Endodermal cell (in vitro differentiated cells): ENCODE data around the gene NDUFB6. TPM values are rescaled to one million over a fixed set of nuclear protein-coding genes. Genes with fewer than 3 reads are reported as not detected.

Experiments used
- DNase-seq: peaks from one replicate; pipeline ENCODE4 v3.0.0-alpha.2; 2017
- H3K27ac ChIP-seq: 2 replicates; pipeline ENCODE4 v1.5.1; 2013; ENCODE audit warnings: mild to moderate bottlenecking, low read depth, low read length, moderate library complexity
- H3K27me3 ChIP-seq: 2 replicates; pipeline ENCODE4 v1.6.1; 2013; ENCODE audit warnings: mild to moderate bottlenecking, low read length, moderate library complexity; ENCODE audit not compliant: insufficient read depth, control insufficient read depth, poor library complexity, severe bottlenecking
- H3K36me3 ChIP-seq: 2 replicates; pipeline ENCODE4 v1.7.0; 2013; ENCODE audit warnings: mild to moderate bottlenecking, low read length, moderate library complexity; ENCODE audit not compliant: control insufficient read depth, insufficient read depth
- H3K4me1 ChIP-seq: one replicate; pipeline ENCODE4 v1.7.0; 2013; ENCODE audit warnings: low read length; ENCODE audit not compliant: control insufficient read depth, insufficient read depth
- H3K4me3 ChIP-seq: 2 replicates; pipeline ENCODE4 v1.5.1; 2013; ENCODE audit warnings: mild to moderate bottlenecking, low read length, moderate library complexity
- H3K9ac ChIP-seq: 2 replicates; pipeline ENCODE4 v1.6.1; 2013; ENCODE audit warnings: mild to moderate bottlenecking, low read length, moderate library complexity; ENCODE audit not compliant: poor library complexity, severe bottlenecking; ENCODE audit errors: extremely low read depth
- H3K9me3 ChIP-seq: 2 replicates; pipeline ENCODE4 v1.6.1; 2013; ENCODE audit warnings: mild to moderate bottlenecking, low read length, moderate library complexity; ENCODE audit not compliant: control insufficient read depth
- H3K27ac Mint-ChIP-seq: 2 replicates; pipeline ENCODE4 v1.8.0; 2020; ENCODE audit warnings: mixed read lengths
- H3K27me3 Mint-ChIP-seq: 2 replicates; pipeline ENCODE4 v1.8.0; 2021; ENCODE audit warnings: mild to moderate bottlenecking, mixed read lengths; ENCODE audit not compliant: insufficient read depth
- H3K36me3 Mint-ChIP-seq: 2 replicates; pipeline ENCODE4 v1.8.0; 2020; ENCODE audit warnings: low read depth, mixed read lengths
- H3K4me1 Mint-ChIP-seq: 2 replicates; pipeline ENCODE4 v1.8.0; 2020; ENCODE audit warnings: mixed read lengths
- H3K4me3 Mint-ChIP-seq: 2 replicates; pipeline ENCODE4 v1.8.0; 2020; ENCODE audit warnings: mild to moderate bottlenecking, moderate library complexity, mixed read lengths
- H3K9me3 Mint-ChIP-seq: 2 replicates; pipeline ENCODE4 v1.8.0; 2020; ENCODE audit warnings: mild to moderate bottlenecking, mixed read lengths
- WGBS, 2 experiments: methylation state at CpG; one replicate each; pipeline versions ENCODE4 v1.1.5 to v1.1.7; 2013; ENCODE audit warnings: missing lambda C conversion rate in 2 of 2, mixed read lengths in 1 of 2; ENCODE audit not compliant: insufficient coverage in 1 of 2, insufficient read length in 1 of 2; 5-methylcytosine and 5-hydroxymethylcytosine counted together
- total RNA-seq, 2 donors: library from RNA; stranded (reverse); fragmentation: NEBNext Ultra II Directional in 1 of 2; extraction: Animal tissue kit (Norgen Biotek cat#: 25700) in 1 of 2; gene quantifications; 2 replicates in 1 of 2; 3 replicates in 1 of 2; pipeline ENCODE4 v1.2.1, GENCODE V29; 2021
- TF ChIP-seq, protein P1 (sequence below): fragments of 200-600 bp; sonication (generic); conservative IDR thresholded peaks from 2 replicates; pipeline ENCODE4 v1.5.0; 2021; ENCODE audit warnings: antibody characterized with exemption, mild to moderate bottlenecking

The NDUFB6 gene
- total RNA-seq, 2 donors from 2014 or later = 48.8 to 54.9 TPM

GRCh38 chr9:32554591-32554990 lies 18.4 kb downstream of the NDUFB6 start:
- H3K36me3 Mint-ChIP-seq = peaks cover 14% of the 10 kb centered on the region
- no peaks in the 10 kb centered on the region for H3K9me3 ChIP-seq
- TF ChIP-seq, protein P1, sequence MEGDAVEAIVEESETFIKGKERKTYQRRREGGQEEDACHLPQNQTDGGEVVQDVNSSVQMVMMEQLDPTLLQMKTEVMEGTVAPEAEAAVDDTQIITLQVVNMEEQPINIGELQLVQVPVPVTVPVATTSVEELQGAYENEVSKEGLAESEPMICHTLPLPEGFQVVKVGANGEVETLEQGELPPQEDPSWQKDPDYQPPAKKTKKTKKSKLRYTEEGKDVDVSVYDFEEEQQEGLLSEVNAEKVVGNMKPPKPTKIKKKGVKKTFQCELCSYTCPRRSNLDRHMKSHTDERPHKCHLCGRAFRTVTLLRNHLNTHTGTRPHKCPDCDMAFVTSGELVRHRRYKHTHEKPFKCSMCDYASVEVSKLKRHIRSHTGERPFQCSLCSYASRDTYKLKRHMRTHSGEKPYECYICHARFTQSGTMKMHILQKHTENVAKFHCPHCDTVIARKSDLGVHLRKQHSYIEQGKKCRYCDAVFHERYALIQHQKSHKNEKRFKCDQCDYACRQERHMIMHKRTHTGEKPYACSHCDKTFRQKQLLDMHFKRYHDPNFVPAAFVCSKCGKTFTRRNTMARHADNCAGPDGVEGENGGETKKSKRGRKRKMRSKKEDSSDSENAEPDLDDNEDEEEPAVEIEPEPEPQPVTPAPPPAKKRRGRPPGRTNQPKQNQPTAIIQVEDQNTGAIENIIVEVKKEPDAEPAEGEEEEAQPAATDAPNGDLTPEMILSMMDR = no peak
- H3K27me3 Mint-ChIP-seq = no peaks in the 10 kb centered on the region
- no peak overlapping the region for H3K4me3 ChIP-seq
- peaks cover 7% of the 10 kb centered on the region for H3K4me1 Mint-ChIP-seq
- H3K36me3 ChIP-seq = peaks cover 11% of the 10 kb centered on the region
- H3K27me3 ChIP-seq = no peaks in the 10 kb centered on the region
- no peak overlapping the region for H3K9ac ChIP-seq
- no peak overlapping the region for H3K27ac ChIP-seq
- H3K27ac Mint-ChIP-seq = no peak overlapping the region
- no peak for DNase-seq
- H3K9me3 Mint-ChIP-seq = no peaks in the 10 kb centered on the region
- no peak overlapping the region for H3K4me3 Mint-ChIP-seq
- no peaks in the 10 kb centered on the region for H3K4me1 ChIP-seq

DNA sequence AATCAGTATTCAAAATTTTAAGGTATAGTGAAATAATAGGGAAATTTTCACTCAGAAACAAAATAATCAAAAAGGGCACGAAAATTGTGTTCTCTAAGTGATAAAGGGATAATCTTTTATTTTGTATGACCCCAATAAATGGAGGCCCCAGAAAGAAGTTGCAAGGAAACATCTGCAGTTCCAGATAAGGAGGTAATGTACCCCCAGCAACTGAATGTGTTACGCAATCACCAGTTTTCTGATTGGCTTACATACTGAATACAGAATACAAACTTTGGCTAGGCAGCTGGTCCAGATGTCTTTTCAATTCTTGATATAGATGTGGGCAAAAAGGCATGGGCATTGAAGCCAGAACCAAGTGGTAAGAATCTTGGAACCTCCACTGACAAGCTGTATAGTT lies 18.9 kb downstream of the NDUFB6 start:
- Histone ChIP-seq H3K27me3 (no peaks in the 10 kb centered on the region), H3K9me3 (no peaks in the 10 kb centered on the region), H3K36me3 (peaks cover 16% of the 10 kb centered on the region), H3K4me3 (no peak overlapping the region), H3K27ac (no peak overlapping the region), H3K4me1 (no peaks in the 10 kb centered on the region), H3K9ac (no peak overlapping the region)
- no peak overlapping the region for H3K4me3 Mint-ChIP-seq
- peaks cover 7% of the 10 kb centered on the region for H3K4me1 Mint-ChIP-seq
- H3K27me3 Mint-ChIP-seq = no peaks in the 10 kb centered on the region
- peaks cover 15% of the 10 kb centered on the region for H3K36me3 Mint-ChIP-seq
- DNase-seq = no peak
- 86 to 92% methylated on average over 1 to 2 of the region's 2 CpGs for WGBS, 2 experiments
- no peaks in the 10 kb centered on the region for H3K9me3 Mint-ChIP-seq
- TF ChIP-seq, protein P1 = no peak
- no peak overlapping the region for H3K27ac Mint-ChIP-seq

DNA sequence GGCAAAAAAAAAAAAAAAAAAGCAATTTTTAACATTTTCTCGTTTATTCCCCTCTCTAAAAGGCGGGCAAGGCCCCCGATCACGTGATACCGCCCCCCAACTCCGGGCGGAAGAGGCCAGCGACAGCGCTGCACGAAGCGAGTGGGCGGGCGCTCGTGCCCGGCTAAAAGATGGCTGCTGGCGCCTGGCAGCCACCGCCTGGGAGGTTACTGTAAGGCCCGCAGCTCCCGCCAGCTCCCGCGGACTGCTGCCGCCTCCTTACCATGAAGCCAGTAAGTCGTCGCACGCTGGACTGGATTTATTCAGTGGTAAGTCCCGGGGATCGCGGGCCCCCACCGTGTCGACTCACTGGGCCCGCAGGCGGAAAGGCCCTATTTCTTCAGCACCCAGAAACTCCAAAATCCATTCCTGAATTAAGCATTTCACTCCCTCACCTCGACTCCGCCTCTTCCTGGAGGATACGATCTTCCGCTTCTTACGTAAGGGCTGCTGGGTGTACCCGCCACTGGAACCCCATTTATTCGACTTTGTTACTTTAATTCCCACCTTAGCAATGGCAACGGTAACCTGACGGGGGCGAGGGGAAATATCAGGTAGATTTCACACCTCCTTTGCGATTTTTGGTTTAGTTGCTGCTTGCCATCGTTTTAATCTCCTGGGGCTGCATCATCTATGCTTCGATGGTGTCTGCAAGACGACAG lies 20.6 kb downstream of the NDUFB6 start, which contains the start of the genes SMIM27 and TOPORS:
TSS of gene SMIM27 (plus strand) at position 156 of the 701 bp plus-strand sequence. CDS start at position 264, 108 bp downstream.
TSS of gene TOPORS (minus strand) at position 415 of the 701 bp plus-strand sequence. CDS start at position 265, 150 bp downstream.
- peak; percentile 94 for DNase-seq
- no peaks in the 10 kb centered on the region for H3K9me3 Mint-ChIP-seq
- peaks cover 25% of the 10 kb centered on the region for H3K36me3 Mint-ChIP-seq
- H3K4me1 ChIP-seq = no peaks in the 10 kb centered on the region
- peaks cover 7% of the 10 kb centered on the region for H3K4me1 Mint-ChIP-seq
- H3K9ac ChIP-seq = peak within 1 kb of the TSS; percentile 89
- H3K27ac ChIP-seq = peak within 1 kb of the TSS; percentile 92
- H3K27me3 Mint-ChIP-seq = no peaks in the 10 kb centered on the region
- H3K36me3 ChIP-seq = peaks cover 26% of the 10 kb centered on the region
- peak within 1 kb of the TSS; percentile 97 for H3K27ac Mint-ChIP-seq
- WGBS, 2 experiments = 1 to 2% methylated on average over 33 to 46 of the region's 46 CpGs
- peaks cover 5% of the 10 kb centered on the region for H3K9me3 ChIP-seq
- peak within 1 kb of the TSS; percentile 91 for H3K4me3 ChIP-seq
- peak within 1 kb of the TSS; percentile 91 for H3K4me3 Mint-ChIP-seq
- H3K27me3 ChIP-seq = no peaks in the 10 kb centered on the region
- TF ChIP-seq, protein P1 = no peak
